CD4-positive, alpha-beta memory T cell (primary cell): ENCODE data around the gene SH2D4B. TPM values are rescaled to one million over a fixed set of nuclear protein-coding genes. Genes with fewer than 3 reads are reported as not detected.
A peak's percentile ranks its signal among the peaks of the same experiment; 100 is the strongest.

ENCODE experiments used
- CTCF ChIA-PET: fragments of 350-600 bp; sonication (Branson Sonifier 250); formaldehyde crosslinking; loops from one replicate; lab custom pipeline; 2021; ENCODE audit warnings: inconsistent platforms; ENCODE audit not compliant: partially characterized antibody; lab: Charles Lee
- POLR2A ChIA-PET: fragments of 350-600 bp; sonication (Branson Sonifier 250); formaldehyde crosslinking; loops from one replicate; lab custom pipeline; 2021; ENCODE audit not compliant: partially characterized antibody; lab: Charles Lee
- DNase-seq, 5 donors: peaks; one replicate each; pipeline versions ENCODE4 v3.0.0 to v3.0.0-alpha.2; 2020 to 2022; ENCODE audit warnings: mixed read lengths in 1 of 5
- H3K27ac ChIP-seq: one replicate; pipeline ENCODE4 v1.7.0; 2013; ENCODE audit warnings: low read depth, low read length
- H3K27me3 ChIP-seq: 2 replicates; pipeline ENCODE4 v1.7.0; 2013; ENCODE audit warnings: mild to moderate bottlenecking, low read length, moderate library complexity; ENCODE audit not compliant: insufficient read depth
- H3K36me3 ChIP-seq: 2 replicates; pipeline ENCODE4 v1.7.0; 2013; ENCODE audit warnings: mild to moderate bottlenecking, low read length, moderate library complexity; ENCODE audit not compliant: insufficient read depth
- H3K4me1 ChIP-seq: 2 replicates; pipeline ENCODE4 v1.7.0; 2013; ENCODE audit warnings: mild to moderate bottlenecking, low read length, moderate library complexity; ENCODE audit not compliant: insufficient read depth
- H3K4me3 ChIP-seq, 2 donors: one replicate each; pipeline ENCODE4 v1.7.0; 2013; ENCODE audit warnings: low read length in 2 of 2, mild to moderate bottlenecking in 1 of 2
- H3K9me3 ChIP-seq, 2 donors: one replicate each; pipeline ENCODE4 v1.7.0; 2013; ENCODE audit warnings: low read length in 2 of 2, control low read depth in 1 of 2; ENCODE audit not compliant: control insufficient read depth in 1 of 2
- H3K27ac Mint-ChIP-seq, 7 donors: one replicate each; pipeline ENCODE4 v1.8.0; 2020 to 2021; ENCODE audit warnings: mixed read lengths in 7 of 7, mild to moderate bottlenecking in 6 of 7, inconsistent platforms in 3 of 7, moderate library complexity in 3 of 7
- H3K27me3 Mint-ChIP-seq, 2 donors: one replicate each; pipeline ENCODE4 v1.8.0; 2020 to 2021; ENCODE audit warnings: mixed read lengths in 2 of 2
- H3K36me3 Mint-ChIP-seq, 2 donors: one replicate each; pipeline ENCODE4 v1.8.0; 2020 to 2021; ENCODE audit warnings: mixed read lengths in 2 of 2, inconsistent platforms in 1 of 2, mild to moderate bottlenecking in 1 of 2
- H3K4me1 Mint-ChIP-seq, 4 donors: one replicate each; pipeline ENCODE4 v1.8.0; 2020 to 2021; ENCODE audit warnings: mixed read lengths in 4 of 4, mild to moderate bottlenecking in 1 of 4
- H3K4me3 Mint-ChIP-seq, 8 donors: one replicate each; pipeline ENCODE4 v1.8.0; 2020 to 2021; ENCODE audit warnings: mixed read lengths in 8 of 8, mild to moderate bottlenecking in 7 of 8, moderate library complexity in 6 of 8, inconsistent platforms in 3 of 8
- H3K9me3 Mint-ChIP-seq, 8 donors: one replicate each; pipeline ENCODE4 v1.8.0; 2020 to 2021; ENCODE audit warnings: mixed read lengths in 8 of 8, mild to moderate bottlenecking in 5 of 8, inconsistent platforms in 3 of 8, moderate library complexity in 1 of 8
- intact Hi-C: fragments of 100-400 bp; cut with micrococcal nuclease; formaldehyde crosslinking; loops from one replicate; pipeline ENCODE4 v1.15.1; 2023
- polyA plus RNA-seq, 2 donors: library from polyadenylated mRNA; unstranded; fragments of 300-500 nt; fragmentation: Illumina TruSeq; gene quantifications; one replicate each; pipeline ENCODE4 v1.2.3, GENCODE V29; 2021
- total RNA-seq, 2 experiments: library from RNA; stranded (reverse); gene quantifications; one replicate each; pipeline ENCODE4 v1.2.3, GENCODE V29; 2021

SH2D4B gene
- total and polyA plus RNA-seq, 4 experiments from 2014 or later: 0.17 TPM; not detected in 2

DNA sequence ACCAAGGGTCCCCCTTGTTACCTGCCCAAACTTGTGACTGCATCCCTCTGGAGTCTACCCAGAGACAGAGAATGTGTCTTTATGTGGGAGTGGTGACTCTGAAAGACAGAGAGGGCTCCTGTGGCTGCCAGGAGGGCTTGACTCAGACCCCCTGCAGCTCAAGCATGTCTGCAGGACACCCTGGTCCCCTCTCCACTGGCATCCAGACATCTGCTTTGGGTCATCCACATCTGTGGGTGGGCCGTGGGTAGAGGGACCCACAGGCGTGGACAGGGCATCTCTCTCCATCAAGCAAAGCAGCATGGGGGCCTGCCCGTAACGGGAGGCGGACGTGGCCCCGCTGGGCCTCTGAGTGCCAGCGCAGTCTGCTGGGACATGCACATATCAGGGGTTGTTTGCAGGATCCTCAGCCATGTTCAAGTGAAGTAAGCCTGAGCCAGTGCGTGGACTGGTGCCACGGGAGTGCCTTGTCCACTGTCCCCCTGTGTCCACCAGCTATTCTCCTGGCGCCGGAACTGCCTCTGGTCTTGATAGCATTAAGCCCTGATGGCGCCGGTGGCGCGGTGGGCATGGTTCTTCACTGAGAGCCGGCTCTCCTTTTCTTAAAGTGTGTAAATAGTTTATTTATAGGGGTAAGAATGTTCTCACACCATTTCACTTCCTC is 19.4 kb upstream of the SH2D4B start:
- H3K4me1 ChIP-seq: no peaks in the 10 kb centered on the region
- intact Hi-C loops: no loop called here
- H3K4me3 ChIP-seq: no peak overlapping the region
- POLR2A ChIA-PET: no interaction called here
- DNase-seq: no peak
- Mint-ChIP-seq H3K9me3 (peaks cover 0 to 4% (median 0%) of the 10 kb centered on the region in 8 donors), H3K4me1 (peaks cover 9 to 19% (median 12%) of the 10 kb centered on the region in 4 donors), H3K27me3 (no peaks in the 10 kb centered on the region), H3K36me3 (peaks cover 52 to 70% of the 10 kb centered on the region in 2 donors), H3K27ac (peak overlapping the region in 3 of 7 donors; percentile 71 to 84 (median 84)), H3K4me3 (no peak overlapping the region)
- peaks cover 80% of the 10 kb centered on the region for H3K36me3 ChIP-seq
- H3K27me3 ChIP-seq: no peaks in the 10 kb centered on the region
- H3K27ac ChIP-seq: no peak overlapping the region
- CTCF ChIA-PET: interaction anchor here (1.0 kb wide), 1 partner anchor 13 kb away, joined by 3 read pairs; no protein-coding TSS in a partner anchor
- no peaks in the 10 kb centered on the region for H3K9me3 ChIP-seq

DNA sequence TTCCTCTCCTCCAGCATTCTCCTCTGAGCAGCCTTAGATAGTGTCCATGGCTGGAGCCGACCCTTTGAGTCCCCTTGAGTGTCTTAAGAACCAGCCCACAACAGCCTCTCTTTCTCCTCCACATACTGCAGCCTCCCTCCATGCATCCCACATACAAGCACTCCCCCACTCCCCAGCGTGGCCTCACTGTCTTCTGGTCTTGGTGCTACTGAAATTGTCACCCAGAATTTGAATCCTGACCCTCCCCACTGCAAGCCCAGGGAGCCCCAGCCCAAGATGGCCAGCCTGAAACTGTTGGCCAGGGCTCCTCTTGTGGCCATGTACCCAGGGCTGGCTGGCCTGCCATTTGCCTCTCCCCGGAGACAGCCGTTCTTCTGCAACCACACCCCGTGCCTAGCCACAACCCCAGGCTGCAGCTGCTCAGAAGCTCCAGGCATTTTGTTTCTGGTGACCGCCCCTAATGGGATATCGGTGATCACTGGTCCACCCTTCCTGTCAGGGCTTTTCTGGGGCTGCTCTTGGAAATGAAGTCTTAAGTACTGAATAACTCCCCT is 18.8 kb upstream of the SH2D4B start:
- H3K36me3 ChIP-seq: peaks cover 74% of the 10 kb centered on the region
- peaks cover 0 to 4% (median 0%) of the 10 kb centered on the region in 8 donors for H3K9me3 Mint-ChIP-seq
- intact Hi-C loops: no loop called here

DNA sequence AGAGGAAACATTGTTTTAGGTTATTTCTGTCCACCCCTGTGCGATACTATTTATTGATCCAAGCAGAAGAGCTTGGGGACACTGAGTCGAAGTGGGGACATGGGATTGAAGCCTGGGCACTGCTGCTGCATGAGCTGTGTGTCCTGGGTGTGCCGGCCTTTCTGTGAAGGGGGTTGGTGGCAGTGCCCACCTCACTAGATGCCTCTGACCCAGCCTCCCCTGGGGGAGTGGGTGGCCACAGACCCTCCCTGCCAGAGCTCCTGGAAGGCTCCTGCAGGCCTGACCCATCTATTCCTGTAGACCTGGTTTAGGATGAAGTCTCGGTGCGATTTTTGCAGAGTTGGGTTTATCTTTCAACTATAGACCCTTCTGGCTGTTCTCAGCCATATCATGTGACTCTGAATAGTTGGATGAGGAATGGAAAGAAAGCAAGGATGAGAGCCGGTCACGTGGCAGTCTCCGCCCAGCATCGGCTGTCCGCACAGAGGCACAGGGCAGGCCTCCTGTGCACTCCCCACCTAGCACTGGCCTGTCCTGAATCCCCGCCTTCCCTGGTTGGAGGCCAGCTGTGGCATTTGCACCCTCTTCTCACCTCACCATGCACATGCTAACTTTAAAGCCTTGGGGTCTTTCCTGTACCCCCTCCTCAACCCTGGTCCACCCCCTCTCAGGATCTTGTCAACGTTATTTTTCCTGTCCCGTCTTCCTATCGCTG is 17.6 kb upstream of the SH2D4B start:
- H3K4me1 Mint-ChIP-seq: peaks cover 17 to 37% (median 23%) of the 10 kb centered on the region in 4 donors
- peak overlapping the region in 5 of 7 donors; percentile 39 to 92 (median 59) for H3K27ac Mint-ChIP-seq
- no peaks in the 10 kb centered on the region for H3K9me3 ChIP-seq
- peaks cover 34 to 55% of the 10 kb centered on the region in 2 donors for H3K36me3 Mint-ChIP-seq
- H3K27me3 ChIP-seq: no peaks in the 10 kb centered on the region
- peaks cover 12% of the 10 kb centered on the region for H3K4me1 ChIP-seq
- H3K27me3 Mint-ChIP-seq: no peaks in the 10 kb centered on the region
- no peak overlapping the region for H3K27ac ChIP-seq
- H3K36me3 ChIP-seq: peaks cover 61% of the 10 kb centered on the region
- intact Hi-C loops: no loop called here
- H3K4me3 Mint-ChIP-seq: peak overlapping the region in 1 of 8 donors; percentile 10
- POLR2A ChIA-PET: interaction anchor here (0.7 to 1.4 kb wide), 3 partner anchors 10 to 47 kb away, joined by 3 to 4 read pairs (median 3); no protein-coding TSS in a partner anchor
- no peak overlapping the region for H3K4me3 ChIP-seq
- CTCF ChIA-PET: interaction anchor here (0.7 to 1.8 kb wide), 4 partner anchors 9 to 76 kb away, joined by 4 to 6 read pairs (median 5); no protein-coding TSS in a partner anchor
- DNase-seq: no peak
- peaks cover 0 to 4% (median 0%) of the 10 kb centered on the region in 8 donors for H3K9me3 Mint-ChIP-seq

More for the DNA sequence above, 18.8 kb upstream of the SH2D4B start:
- Histone ChIP-seq H3K4me3 (no peak overlapping the region), H3K27me3 (no peaks in the 10 kb centered on the region), H3K27ac (no peak overlapping the region), H3K9me3 (no peaks in the 10 kb centered on the region), H3K4me1 (peaks cover 4% of the 10 kb centered on the region)
- Mint-ChIP-seq H3K4me1 (peaks cover 13 to 25% (median 14%) of the 10 kb centered on the region in 4 donors), H3K36me3 (peaks cover 47 to 67% of the 10 kb centered on the region in 2 donors), H3K4me3 (no peak overlapping the region), H3K27ac (peak overlapping the region in 6 of 7 donors; percentile 17 to 93 (median 70)), H3K27me3 (no peaks in the 10 kb centered on the region)
- ChIA-PET POLR2A (interaction anchor here (1.4 kb wide), 1 partner anchor 46 kb away, joined by 3 read pairs; no protein-coding TSS in a partner anchor), CTCF (interaction anchor here (1.3 kb wide), 2 partner anchors 13 to 74 kb away, joined by 5 to 6 read pairs; no protein-coding TSS in a partner anchor)
- DNase-seq: no peak

GRCh38 chr10:80520661-80521470 is 16.8 kb upstream of the SH2D4B start:
- Mint-ChIP-seq H3K27ac (peak overlapping the region in 6 of 7 donors; percentile 48 to 92 (median 66)), H3K36me3 (peaks cover 31 to 53% of the 10 kb centered on the region in 2 donors), H3K27me3 (no peaks in the 10 kb centered on the region)

GRCh38 chr10:80522756-80523363 is 14.8 kb upstream of the SH2D4B start:
- Histone ChIP-seq H3K4me3 (no peak overlapping the region), H3K4me1 (peaks cover 37% of the 10 kb centered on the region), H3K27ac (peak overlapping the region; percentile 3), H3K36me3 (peaks cover 34% of the 10 kb centered on the region), H3K27me3 (no peaks in the 10 kb centered on the region), H3K9me3 (no peaks in the 10 kb centered on the region)
- Mint-ChIP-seq H3K4me3 (no peak overlapping the region), H3K27me3 (no peaks in the 10 kb centered on the region), H3K4me1 (peaks cover 31 to 60% (median 45%) of the 10 kb centered on the region in 4 donors), H3K27ac (peak overlapping the region in 6 of 7 donors; percentile 13 to 85 (median 65)), H3K36me3 (peaks cover 18 to 39% of the 10 kb centered on the region in 2 donors), H3K9me3 (no peaks in the 10 kb centered on the region)
- ChIA-PET POLR2A (no interaction called here), CTCF (interaction anchor here (1.7 kb wide), 1 partner anchor 17 kb away, joined by 4 read pairs; no protein-coding TSS in a partner anchor)
- intact Hi-C loops: no loop called here
- peak in 2 of 5 donors; percentile 42 to 67 for DNase-seq

More at GRCh38 chr10:80520661-80521470, 16.8 kb upstream of the SH2D4B start:
- H3K36me3 ChIP-seq: peaks cover 54% of the 10 kb centered on the region
- no peaks in the 10 kb centered on the region for H3K27me3 ChIP-seq
- peaks cover 19% of the 10 kb centered on the region for H3K4me1 ChIP-seq
- no peak overlapping the region for H3K27ac ChIP-seq
- ChIA-PET CTCF (interaction anchor here (0.7 to 1.8 kb wide), 3 partner anchors 9 to 154 kb away, joined by 4 to 5 read pairs (median 5); no protein-coding TSS in a partner anchor), POLR2A (interaction anchor here (1.0 to 1.4 kb wide), 2 partner anchors 9 to 48 kb away, joined by 3 to 4 read pairs; no protein-coding TSS in a partner anchor)
- peaks cover 0 to 4% (median 0%) of the 10 kb centered on the region in 8 donors for H3K9me3 Mint-ChIP-seq
- peaks cover 21 to 44% (median 29%) of the 10 kb centered on the region in 4 donors for H3K4me1 Mint-ChIP-seq
- no peak for DNase-seq
- intact Hi-C loops: no loop called here
- H3K4me3 Mint-ChIP-seq: peak overlapping the region in 1 of 8 donors; percentile 10
- H3K9me3 ChIP-seq: no peaks in the 10 kb centered on the region
- H3K4me3 ChIP-seq: no peak overlapping the region

DNA sequence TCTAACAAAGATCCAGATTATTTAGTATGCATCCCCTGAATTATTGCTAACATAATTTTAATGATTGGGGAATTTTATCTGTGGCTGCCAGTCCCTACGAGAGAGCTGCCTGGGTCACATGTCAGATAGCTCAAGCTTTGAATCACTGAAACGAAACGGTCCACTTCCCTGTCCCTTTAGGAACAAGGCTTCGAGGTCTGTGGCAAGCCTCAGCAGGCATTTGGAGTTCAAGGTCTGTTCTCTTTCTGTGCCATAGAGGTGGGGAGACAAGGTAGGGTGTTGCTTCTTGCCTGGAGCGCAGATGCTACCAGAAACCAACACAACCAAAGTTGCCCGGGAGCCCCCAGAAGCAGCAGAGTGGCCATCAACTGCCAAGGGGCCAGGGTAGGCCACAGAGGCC is 13.9 kb upstream of the SH2D4B start:
- Mint-ChIP-seq H3K27me3 (no peaks in the 10 kb centered on the region), H3K27ac (peak overlapping the region in 5 of 7 donors; percentile 63 to 86 (median 77)), H3K36me3 (peaks cover 15 to 30% of the 10 kb centered on the region in 2 donors), H3K9me3 (no peaks in the 10 kb centered on the region), H3K4me3 (no peak overlapping the region), H3K4me1 (peaks cover 34 to 67% (median 51%) of the 10 kb centered on the region in 4 donors)
- no peaks in the 10 kb centered on the region for H3K27me3 ChIP-seq
- intact Hi-C loops: no loop called here
- ChIA-PET CTCF (interaction anchor here (1.7 kb wide), 1 partner anchor 18 kb away, joined by 4 read pairs; no protein-coding TSS in a partner anchor), POLR2A (no interaction called here)
- no peak overlapping the region for H3K27ac ChIP-seq
- peaks cover 25% of the 10 kb centered on the region for H3K36me3 ChIP-seq
- no peak overlapping the region for H3K4me3 ChIP-seq
- H3K9me3 ChIP-seq: no peaks in the 10 kb centered on the region
- DNase-seq: no peak
- peaks cover 45% of the 10 kb centered on the region for H3K4me1 ChIP-seq
